GM12873 (cell line): ENCODE measurements around the gene PC.

ENCODE experiments used
- TF ChIP-seq, protein P1 (sequence below): IDR thresholded peaks from 2 replicates; pipeline ENCODE4 v1.5.1; 2012; ENCODE audit warnings: low read depth, mild to moderate bottlenecking, moderate library complexity, low read length, control low read depth; ENCODE audit not compliant: insufficient read depth; ENCODE audit errors: missing control alignments

The PC gene

DNA sequence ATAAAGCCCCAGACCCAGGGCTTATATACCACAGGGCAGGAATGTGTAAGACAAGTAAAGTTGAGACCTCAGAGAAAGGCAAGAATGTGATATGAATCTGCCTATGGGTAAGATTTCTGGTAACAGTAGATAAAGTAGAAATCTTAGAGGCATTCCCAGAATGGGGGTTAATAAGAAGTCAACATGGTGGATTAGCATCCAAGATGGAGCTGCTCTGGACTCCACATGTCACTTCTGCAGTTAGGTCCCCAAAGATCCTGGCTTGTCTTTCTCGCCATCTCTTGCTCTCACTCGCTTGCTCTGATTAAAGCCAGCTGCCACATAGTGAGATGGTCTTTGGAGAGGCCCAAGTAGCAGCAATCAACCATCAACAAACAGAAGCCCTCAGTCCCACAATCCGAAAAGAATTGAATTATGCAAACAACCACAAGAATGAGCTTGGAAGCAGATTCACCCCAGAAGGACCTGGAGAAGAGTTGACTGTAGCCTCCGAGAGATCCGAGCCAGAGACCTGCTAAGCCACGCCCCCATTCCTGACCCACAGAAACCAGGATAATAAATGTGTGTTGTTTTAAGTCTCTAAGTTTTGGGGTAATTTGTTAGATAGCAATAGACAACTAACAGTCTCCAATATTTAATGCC, 11.5 kb upstream of the PC start:
- TF ChIP-seq, protein P1, sequence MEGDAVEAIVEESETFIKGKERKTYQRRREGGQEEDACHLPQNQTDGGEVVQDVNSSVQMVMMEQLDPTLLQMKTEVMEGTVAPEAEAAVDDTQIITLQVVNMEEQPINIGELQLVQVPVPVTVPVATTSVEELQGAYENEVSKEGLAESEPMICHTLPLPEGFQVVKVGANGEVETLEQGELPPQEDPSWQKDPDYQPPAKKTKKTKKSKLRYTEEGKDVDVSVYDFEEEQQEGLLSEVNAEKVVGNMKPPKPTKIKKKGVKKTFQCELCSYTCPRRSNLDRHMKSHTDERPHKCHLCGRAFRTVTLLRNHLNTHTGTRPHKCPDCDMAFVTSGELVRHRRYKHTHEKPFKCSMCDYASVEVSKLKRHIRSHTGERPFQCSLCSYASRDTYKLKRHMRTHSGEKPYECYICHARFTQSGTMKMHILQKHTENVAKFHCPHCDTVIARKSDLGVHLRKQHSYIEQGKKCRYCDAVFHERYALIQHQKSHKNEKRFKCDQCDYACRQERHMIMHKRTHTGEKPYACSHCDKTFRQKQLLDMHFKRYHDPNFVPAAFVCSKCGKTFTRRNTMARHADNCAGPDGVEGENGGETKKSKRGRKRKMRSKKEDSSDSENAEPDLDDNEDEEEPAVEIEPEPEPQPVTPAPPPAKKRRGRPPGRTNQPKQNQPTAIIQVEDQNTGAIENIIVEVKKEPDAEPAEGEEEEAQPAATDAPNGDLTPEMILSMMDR, result no peak

DNA sequence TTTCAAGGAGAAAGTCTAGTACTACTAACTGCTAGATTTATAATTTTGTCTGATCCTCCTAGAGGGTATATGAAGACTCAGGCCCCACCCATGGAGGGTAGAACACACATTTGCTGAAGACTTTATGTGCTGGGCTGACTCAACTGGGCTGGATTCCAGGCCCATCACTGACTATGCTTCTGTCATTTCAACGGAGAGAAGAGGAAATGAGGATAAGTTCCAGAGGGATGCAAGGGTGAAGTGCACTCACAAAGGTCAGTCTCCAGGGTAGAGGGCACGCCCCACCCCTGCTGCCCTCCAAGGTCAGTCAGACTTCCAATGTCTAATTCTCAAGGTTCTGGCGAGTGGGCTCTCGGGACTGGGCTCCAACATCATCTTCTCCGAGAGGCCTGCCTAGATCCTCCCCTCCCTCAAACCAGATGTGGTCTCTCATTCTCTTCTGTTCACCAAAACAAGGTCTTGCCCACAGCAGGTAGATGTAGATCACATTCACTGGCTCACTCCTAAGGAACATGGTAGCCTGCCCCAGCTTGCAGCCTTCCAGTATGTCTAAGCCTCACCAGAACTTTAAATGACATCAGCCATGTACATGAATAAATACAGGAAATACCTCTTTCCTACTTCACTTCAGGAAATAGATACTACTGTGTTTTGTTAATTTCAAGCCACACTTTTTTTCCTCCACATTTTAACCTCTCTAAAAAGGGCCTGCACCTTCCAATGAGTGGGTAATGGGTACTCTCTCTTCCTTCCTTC, 9.7 kb upstream of the PC start:
- TF ChIP-seq, protein P1, result no peak

DNA sequence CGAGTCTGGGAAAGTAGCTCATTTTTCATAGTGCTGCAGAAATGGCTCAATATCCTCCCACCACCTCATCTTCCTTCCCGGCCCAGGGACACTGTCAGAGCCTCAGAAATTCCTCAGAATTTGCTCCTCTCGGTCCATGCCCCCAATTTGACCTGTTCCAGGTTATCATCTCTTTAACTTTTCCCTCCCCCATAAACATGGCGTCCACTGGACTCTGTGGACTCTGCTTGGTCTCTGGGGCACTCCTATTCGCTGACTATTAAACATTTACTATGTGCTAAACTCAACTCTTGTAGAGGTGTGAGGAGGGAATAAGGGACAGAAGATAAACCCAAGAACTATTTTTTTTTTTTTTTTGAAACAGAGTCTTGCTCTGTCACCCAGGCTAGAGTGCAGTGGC, 8.2 kb upstream of the PC start:
- TF ChIP-seq, protein P1, result no peak

GRCh38 chr11:66964495-66964894, 6.3 kb upstream of the PC start:
- TF ChIP-seq, protein P1, result no peak

- TF ChIP-seq, protein P1, result no peak
These were observed 4.6 kb upstream of the PC start for GRCh38 chr11:66962801-66963200.

DNA sequence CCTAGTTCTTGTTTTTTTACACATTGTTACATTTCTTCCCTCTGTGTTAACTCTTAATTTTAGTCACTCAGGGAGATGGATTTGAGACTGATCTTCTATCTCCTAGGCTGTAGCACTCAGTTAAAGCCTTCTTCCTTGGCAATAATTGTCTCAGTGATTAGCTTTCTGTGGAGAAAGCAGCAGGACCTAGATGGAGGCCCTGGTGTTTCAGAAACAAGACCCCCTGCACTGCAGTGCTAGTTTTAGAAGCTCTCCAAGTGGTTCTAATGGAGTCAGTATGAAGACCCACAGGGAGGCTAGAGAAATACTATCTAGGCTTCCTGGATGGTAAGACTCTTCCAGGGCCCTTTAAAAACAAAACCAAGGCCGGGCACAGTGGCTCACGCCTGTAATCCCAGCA, 4.1 kb upstream of the PC start:
- TF ChIP-seq, protein P1, result no peak

- TF ChIP-seq, protein P1, result no peak
These were observed 732 bp upstream of the PC start for GRCh38 chr11:66958956-66959274.

DNA sequence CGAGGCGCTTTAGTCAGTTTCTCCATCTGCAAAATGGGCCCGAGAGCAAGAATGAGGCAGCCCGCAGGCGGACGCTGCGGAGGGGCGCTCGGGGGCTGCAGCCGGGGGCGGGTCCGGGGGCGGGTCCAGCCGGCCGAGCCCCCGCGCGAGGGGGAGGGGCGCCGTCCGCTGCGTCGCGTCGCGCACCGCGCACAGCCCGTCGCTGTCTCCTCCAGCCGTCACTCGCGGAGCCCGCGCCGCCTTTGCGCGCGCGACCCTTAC, 282 bp downstream of the PC start:
- TF ChIP-seq, protein P1, result no peak
